Measurements from ENCODE around the gene CYB5R4. TPM values are rescaled to one million over a fixed set of nuclear protein-coding genes. Genes with fewer than 3 reads are reported as not detected.
A peak's percentile ranks its signal among the peaks of the same experiment; 100 is the strongest.

The CYB5R4 gene
- polyA plus RNA-seq, 1 donor from 2014 or later: 18.0 TPM

GRCh38 chr6:83849610-83850009 lies 9.9 kb upstream of the CYB5R4 start:
- Histone ChIP-seq H3K27ac (ENCODE audit: low read length) (no peak overlapping the region), H3K79me2 (replicated peaks; ENCODE audit: insufficient read depth, low read length) (no peaks in the 10 kb centered on the region)
- TF ChIP-seq MXI1 (conservative IDR thresholded peaks at IDR 0.05; ENCODE audit: poor library complexity, severe bottlenecking): no peak
- TF ChIP-seq EZH2 (IDR thresholded peaks at IDR 0.05; ENCODE audit: borderline replicate concordance, insufficient read depth, low read length, poor library complexity, severe bottlenecking): no peak
- TF ChIP-seq, protein P1, sequence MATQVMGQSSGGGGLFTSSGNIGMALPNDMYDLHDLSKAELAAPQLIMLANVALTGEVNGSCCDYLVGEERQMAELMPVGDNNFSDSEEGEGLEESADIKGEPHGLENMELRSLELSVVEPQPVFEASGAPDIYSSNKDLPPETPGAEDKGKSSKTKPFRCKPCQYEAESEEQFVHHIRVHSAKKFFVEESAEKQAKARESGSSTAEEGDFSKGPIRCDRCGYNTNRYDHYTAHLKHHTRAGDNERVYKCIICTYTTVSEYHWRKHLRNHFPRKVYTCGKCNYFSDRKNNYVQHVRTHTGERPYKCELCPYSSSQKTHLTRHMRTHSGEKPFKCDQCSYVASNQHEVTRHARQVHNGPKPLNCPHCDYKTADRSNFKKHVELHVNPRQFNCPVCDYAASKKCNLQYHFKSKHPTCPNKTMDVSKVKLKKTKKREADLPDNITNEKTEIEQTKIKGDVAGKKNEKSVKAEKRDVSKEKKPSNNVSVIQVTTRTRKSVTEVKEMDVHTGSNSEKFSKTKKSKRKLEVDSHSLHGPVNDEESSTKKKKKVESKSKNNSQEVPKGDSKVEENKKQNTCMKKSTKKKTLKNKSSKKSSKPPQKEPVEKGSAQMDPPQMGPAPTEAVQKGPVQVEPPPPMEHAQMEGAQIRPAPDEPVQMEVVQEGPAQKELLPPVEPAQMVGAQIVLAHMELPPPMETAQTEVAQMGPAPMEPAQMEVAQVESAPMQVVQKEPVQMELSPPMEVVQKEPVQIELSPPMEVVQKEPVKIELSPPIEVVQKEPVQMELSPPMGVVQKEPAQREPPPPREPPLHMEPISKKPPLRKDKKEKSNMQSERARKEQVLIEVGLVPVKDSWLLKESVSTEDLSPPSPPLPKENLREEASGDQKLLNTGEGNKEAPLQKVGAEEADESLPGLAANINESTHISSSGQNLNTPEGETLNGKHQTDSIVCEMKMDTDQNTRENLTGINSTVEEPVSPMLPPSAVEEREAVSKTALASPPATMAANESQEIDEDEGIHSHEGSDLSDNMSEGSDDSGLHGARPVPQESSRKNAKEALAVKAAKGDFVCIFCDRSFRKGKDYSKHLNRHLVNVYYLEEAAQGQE (IDR thresholded peaks at IDR 0.05; ENCODE audit: borderline replicate concordance): no peak
- no peak for TF ChIP-seq POLR2AphosphoS5 (IDR thresholded peaks at IDR 0.05)
- TF ChIP-seq EP300 (conservative IDR thresholded peaks at IDR 0.05; ENCODE audit: poor library complexity, severe bottlenecking): no peak

DNA sequence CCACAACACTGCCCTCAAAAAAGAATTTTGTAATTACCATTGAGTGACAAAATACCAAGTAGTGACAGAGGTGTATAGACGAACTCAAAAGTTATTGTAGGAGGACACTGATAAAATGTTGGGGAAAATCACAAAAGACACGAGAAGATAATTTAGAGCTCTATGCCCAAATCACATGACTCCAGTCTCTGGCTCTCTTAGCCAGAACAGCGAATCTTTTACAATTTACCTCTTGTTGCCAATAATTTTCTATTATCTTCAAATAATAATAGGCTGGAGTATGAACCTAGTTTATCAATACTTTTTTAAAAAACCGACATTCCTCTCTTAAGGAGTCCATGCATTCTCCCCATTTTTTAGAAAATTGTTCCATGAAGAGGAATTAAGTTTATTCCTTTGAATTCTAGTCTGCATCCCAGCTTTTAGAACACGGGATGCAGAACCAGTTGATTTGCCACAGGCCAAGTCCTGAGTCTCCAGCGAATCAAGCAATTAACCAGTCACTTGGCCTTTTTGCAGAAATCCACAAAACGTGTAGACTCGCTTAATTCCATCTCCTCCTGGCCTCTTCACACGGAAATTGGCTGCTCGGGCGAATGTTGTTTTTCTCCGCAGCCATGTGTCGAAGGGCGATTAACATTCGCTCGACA lies 6.8 kb upstream of the CYB5R4 start:
- no peaks in the 10 kb centered on the region for H3K79me2 ChIP-seq (replicated peaks; ENCODE audit: insufficient read depth, low read length)
- H3F3A ChIP-seq (ENCODE audit: insufficient read depth, low read length, poor library complexity, severe bottlenecking): peaks cover 3% of the 10 kb centered on the region
- H3K4me2 ChIP-seq (ENCODE audit: low read length): peak overlapping the region; percentile 64
- TF ChIP-seq, protein P1 (IDR thresholded peaks at IDR 0.05; ENCODE audit: borderline replicate concordance): no peak
- no peak for TF ChIP-seq SMC3 (conservative IDR thresholded peaks at IDR 0.05; ENCODE audit: poor library complexity)
- TF ChIP-seq POLR2AphosphoS5 (IDR thresholded peaks at IDR 0.05): no peak
- TF ChIP-seq CTCF (IDR thresholded peaks at IDR 0.05; ENCODE audit: poor library complexity, severe bottlenecking): no peak
- TF ChIP-seq TAF1 (IDR thresholded peaks at IDR 0.05; ENCODE audit: low read depth): no peak
- TF ChIP-seq EZH2 (IDR thresholded peaks at IDR 0.05; ENCODE audit: borderline replicate concordance, insufficient read depth, low read length, poor library complexity, severe bottlenecking): no peak
- TF ChIP-seq MXI1 (conservative IDR thresholded peaks at IDR 0.05; ENCODE audit: poor library complexity, severe bottlenecking): no peak
- no peak for TF ChIP-seq RAD21 (conservative IDR thresholded peaks at IDR 0.05)
- TF ChIP-seq EP300 (conservative IDR thresholded peaks at IDR 0.05; ENCODE audit: poor library complexity, severe bottlenecking): no peak
- no peaks in the 10 kb centered on the region for H3K9me3 ChIP-seq (ENCODE audit: low read length)
- no peaks in the 10 kb centered on the region for H3K36me3 ChIP-seq (ENCODE audit: insufficient read depth, low read length)
- peak overlapping the region; percentile 75 for H3K4me3 ChIP-seq (ENCODE audit: low read length)
- H3K9ac ChIP-seq (ENCODE audit: low read length): peak overlapping the region; percentile 54
- H4K20me1 ChIP-seq (ENCODE audit: insufficient read depth): no peaks in the 10 kb centered on the region
- no peak overlapping the region for H3K27ac ChIP-seq (ENCODE audit: low read length)
- H3K9me2 ChIP-seq (ENCODE audit: insufficient read depth, low read length): no peaks in the 10 kb centered on the region
- peaks cover 67% of the 10 kb centered on the region for H3K27me3 ChIP-seq (ENCODE audit: insufficient read depth, low read depth, low read length)
- peak overlapping the region; percentile 41 for H2AFZ ChIP-seq (ENCODE audit: low read depth, low read length)

More at GRCh38 chr6:83849610-83850009, 9.9 kb upstream of the CYB5R4 start:
- H3K27me3 ChIP-seq (ENCODE audit: insufficient read depth, low read depth, low read length): peaks cover 36% of the 10 kb centered on the region
- H3K9me3 ChIP-seq (ENCODE audit: low read length): no peaks in the 10 kb centered on the region
- H2AFZ ChIP-seq (ENCODE audit: low read depth, low read length): no peak overlapping the region
- H3K9me2 ChIP-seq (ENCODE audit: insufficient read depth, low read length): no peaks in the 10 kb centered on the region
- no peaks in the 10 kb centered on the region for H4K20me1 ChIP-seq (ENCODE audit: insufficient read depth)
- H3K9ac ChIP-seq (ENCODE audit: low read length): no peak overlapping the region
- H3F3A ChIP-seq (ENCODE audit: insufficient read depth, low read length, poor library complexity, severe bottlenecking): peaks cover 3% of the 10 kb centered on the region
- H3K4me2 ChIP-seq (ENCODE audit: low read length): no peak overlapping the region
- no peaks in the 10 kb centered on the region for H3K36me3 ChIP-seq (ENCODE audit: insufficient read depth, low read length)
- no peak overlapping the region for H3K4me3 ChIP-seq (ENCODE audit: low read length)
